ENCODE measurements around the gene SERPINB1. TPM values are rescaled to one million over a fixed set of nuclear protein-coding genes. Genes with fewer than 3 reads are reported as not detected.

Gene SERPINB1
- total and polyA plus RNA-seq, 9 of the 15 experiments (the other 6 are each of a cell fraction or from before 2014, with no cell fraction given) = 33.9 to 108 (median 63.8) TPM

DNA sequence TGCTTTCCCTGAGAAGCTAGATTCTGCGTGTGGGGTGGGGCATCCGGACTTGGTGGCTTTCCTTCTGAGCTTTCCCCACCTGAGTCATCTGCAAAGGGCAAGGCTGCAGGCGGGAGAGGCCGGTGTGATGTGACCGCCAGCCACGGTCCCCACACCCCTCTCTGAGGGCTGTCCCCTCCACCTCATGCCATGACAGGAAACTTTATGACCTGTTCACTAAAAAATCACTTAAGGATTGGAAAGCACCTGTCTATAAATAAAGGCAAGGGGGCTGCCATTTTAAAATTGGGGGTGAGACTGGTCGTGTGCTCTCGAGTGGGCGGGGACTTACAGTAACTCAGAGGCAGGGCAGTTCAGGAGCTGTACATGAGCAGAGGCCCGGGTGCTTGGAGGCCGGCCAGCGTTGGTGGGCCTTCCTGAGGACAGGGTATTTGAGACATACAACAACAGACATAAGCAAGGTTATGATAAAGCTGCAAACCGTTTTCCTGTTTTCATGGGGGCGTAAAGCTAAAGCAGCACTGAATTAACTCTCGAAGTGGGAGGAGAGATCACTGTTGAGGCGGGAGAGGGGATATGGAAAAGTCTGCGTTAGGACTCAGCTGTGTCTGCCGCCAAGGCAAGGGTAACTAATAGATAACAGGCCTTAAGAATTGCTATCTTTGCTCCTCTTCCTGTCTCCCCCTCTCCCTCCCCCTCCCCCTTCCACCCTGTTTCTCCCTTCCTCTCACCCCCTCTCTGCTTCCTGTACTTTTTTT lies 16.1 kb upstream of the SERPINB1 start (continued):
- TF ChIP-seq FOXO4 (CRISPR knock-in tag; IDR thresholded peaks at IDR 0.05) (no peak), CXXC5 (CRISPR knock-in tag; IDR thresholded peaks at IDR 0.05) (peak; percentile 83), GATAD2B (IDR thresholded peaks at IDR 0.05; ENCODE audit: borderline replicate concordance) (peak; percentile 21; the same call in 1 of the 2 replicates), ZNF699 (CRISPR knock-in tag; IDR thresholded peaks at IDR 0.05; ENCODE audit: insufficient replicate concordance) (no peak), TEAD4 (IDR thresholded peaks at IDR 0.05; ENCODE audit: low read length) (peak; percentile 71), TEAD4 (CRISPR knock-in tag; IDR thresholded peaks at IDR 0.05; ENCODE audit: borderline replicate concordance) (no peak), BRD9 (IDR thresholded peaks at IDR 0.05; ENCODE audit: low read depth, partially characterized antibody) (no peak), L3MBTL2 (IDR thresholded peaks at IDR 0.05) (peak; percentile 82), ZNF57 (CRISPR knock-in tag; IDR thresholded peaks at IDR 0.05) (0 out of 2 replicates have a peak, but pooled peaks have one; percentile 36), KHSRP (IDR thresholded peaks at IDR 0.05) (no peak), ZNF3 (CRISPR knock-in tag; IDR thresholded peaks at IDR 0.05) (no peak), GTF2E2 (tag; IDR thresholded peaks at IDR 0.05) (peak; percentile 87), SRSF3 (IDR thresholded peaks at IDR 0.05; ENCODE audit: insufficient read depth, low read length) (no peak), PPARD (CRISPR knock-in tag; IDR thresholded peaks at IDR 0.05) (no peak), EGR1 (conservative IDR thresholded peaks at IDR 0.05) (peak; percentile 93), ZNF717 (CRISPR knock-in tag; IDR thresholded peaks at IDR 0.05) (no peak)
- TF ChIP-seq, protein P1, sequence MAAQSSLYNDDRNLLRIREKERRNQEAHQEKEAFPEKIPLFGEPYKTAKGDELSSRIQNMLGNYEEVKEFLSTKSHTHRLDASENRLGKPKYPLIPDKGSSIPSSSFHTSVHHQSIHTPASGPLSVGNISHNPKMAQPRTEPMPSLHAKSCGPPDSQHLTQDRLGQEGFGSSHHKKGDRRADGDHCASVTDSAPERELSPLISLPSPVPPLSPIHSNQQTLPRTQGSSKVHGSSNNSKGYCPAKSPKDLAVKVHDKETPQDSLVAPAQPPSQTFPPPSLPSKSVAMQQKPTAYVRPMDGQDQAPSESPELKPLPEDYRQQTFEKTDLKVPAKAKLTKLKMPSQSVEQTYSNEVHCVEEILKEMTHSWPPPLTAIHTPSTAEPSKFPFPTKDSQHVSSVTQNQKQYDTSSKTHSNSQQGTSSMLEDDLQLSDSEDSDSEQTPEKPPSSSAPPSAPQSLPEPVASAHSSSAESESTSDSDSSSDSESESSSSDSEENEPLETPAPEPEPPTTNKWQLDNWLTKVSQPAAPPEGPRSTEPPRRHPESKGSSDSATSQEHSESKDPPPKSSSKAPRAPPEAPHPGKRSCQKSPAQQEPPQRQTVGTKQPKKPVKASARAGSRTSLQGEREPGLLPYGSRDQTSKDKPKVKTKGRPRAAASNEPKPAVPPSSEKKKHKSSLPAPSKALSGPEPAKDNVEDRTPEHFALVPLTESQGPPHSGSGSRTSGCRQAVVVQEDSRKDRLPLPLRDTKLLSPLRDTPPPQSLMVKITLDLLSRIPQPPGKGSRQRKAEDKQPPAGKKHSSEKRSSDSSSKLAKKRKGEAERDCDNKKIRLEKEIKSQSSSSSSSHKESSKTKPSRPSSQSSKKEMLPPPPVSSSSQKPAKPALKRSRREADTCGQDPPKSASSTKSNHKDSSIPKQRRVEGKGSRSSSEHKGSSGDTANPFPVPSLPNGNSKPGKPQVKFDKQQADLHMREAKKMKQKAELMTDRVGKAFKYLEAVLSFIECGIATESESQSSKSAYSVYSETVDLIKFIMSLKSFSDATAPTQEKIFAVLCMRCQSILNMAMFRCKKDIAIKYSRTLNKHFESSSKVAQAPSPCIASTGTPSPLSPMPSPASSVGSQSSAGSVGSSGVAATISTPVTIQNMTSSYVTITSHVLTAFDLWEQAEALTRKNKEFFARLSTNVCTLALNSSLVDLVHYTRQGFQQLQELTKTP (IDR thresholded peaks at IDR 0.05; ENCODE audit: low read depth in 1 of 2, partially characterized antibody in 2 of 2) = peak; percentile 68 to 96
- TF ChIP-seq, protein P2, sequence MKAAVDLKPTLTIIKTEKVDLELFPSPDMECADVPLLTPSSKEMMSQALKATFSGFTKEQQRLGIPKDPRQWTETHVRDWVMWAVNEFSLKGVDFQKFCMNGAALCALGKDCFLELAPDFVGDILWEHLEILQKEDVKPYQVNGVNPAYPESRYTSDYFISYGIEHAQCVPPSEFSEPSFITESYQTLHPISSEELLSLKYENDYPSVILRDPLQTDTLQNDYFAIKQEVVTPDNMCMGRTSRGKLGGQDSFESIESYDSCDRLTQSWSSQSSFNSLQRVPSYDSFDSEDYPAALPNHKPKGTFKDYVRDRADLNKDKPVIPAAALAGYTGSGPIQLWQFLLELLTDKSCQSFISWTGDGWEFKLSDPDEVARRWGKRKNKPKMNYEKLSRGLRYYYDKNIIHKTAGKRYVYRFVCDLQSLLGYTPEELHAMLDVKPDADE (conservative IDR thresholded peaks at IDR 0.05; ENCODE audit: control insufficient read depth, low read depth, low read length) = 0 out of 2 replicates have a peak, but pooled peaks have one; percentile 67
- TF ChIP-seq, protein P3, sequence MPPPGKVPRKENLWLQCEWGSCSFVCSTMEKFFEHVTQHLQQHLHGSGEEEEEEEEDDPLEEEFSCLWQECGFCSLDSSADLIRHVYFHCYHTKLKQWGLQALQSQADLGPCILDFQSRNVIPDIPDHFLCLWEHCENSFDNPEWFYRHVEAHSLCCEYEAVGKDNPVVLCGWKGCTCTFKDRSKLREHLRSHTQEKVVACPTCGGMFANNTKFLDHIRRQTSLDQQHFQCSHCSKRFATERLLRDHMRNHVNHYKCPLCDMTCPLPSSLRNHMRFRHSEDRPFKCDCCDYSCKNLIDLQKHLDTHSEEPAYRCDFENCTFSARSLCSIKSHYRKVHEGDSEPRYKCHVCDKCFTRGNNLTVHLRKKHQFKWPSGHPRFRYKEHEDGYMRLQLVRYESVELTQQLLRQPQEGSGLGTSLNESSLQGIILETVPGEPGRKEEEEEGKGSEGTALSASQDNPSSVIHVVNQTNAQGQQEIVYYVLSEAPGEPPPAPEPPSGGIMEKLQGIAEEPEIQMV (tag; conservative IDR thresholded peaks at IDR 0.05; ENCODE audit: low read depth) = no peak
